SK-N-SH (cell line): ENCODE results near the gene PIP4K2C. TPM values are rescaled to one million over a fixed set of nuclear protein-coding genes. Genes with fewer than 3 reads are reported as not detected.

Source experiments
- CTCF ChIA-PET: fragments of 300-600, 350-600 bp; formaldehyde crosslinking; extraction: SDS; loops from one replicate; lab custom pipeline; 2021; lab: Yijun Ruan, JAX
- POLR2A ChIA-PET: fragments of 350-600 bp; sonication (Branson Sonifier 250); formaldehyde crosslinking; extraction: SDS; loops from one replicate; lab custom pipeline; 2020; ENCODE audit warnings: antibody characterized with exemption, inconsistent platforms; lab: Yijun Ruan, JAX
- DNase-seq: peaks from one replicate; pipeline ENCODE4 v3.0.0; 2012
- H2AFZ ChIP-seq: fragments of 200-600 bp; sonication (generic); 2 replicates; pipeline ENCODE4 v1.8.1; 2016; ENCODE audit warnings: antibody characterized with exemption, mild to moderate bottlenecking, low read depth
- H3F3A ChIP-seq: fragments of 200-600 bp; sonication (generic); replicated peaks from 2 replicates; pipeline ENCODE3; 2016; ENCODE audit warnings: antibody characterized with exemption, mild to moderate bottlenecking; ENCODE audit not compliant: insufficient read depth
- H3K27ac ChIP-seq, 2 experiments: fragments of 200-500 bp in 1 of 2; fragments of 200-600 bp in 1 of 2; sonication (Bioruptor generic) in 1 of 2; sonication (generic), shearing (Covaris generic) in 1 of 2; 2 replicates each; pipeline versions ENCODE4 v1.5.1 to v1.6.1; 2014 to 2016; ENCODE audit warnings: low read depth in 2 of 2, inconsistent platforms in 1 of 2, low read length in 1 of 2, mild to moderate bottlenecking in 1 of 2, mixed read lengths in 1 of 2
- H3K27me3 ChIP-seq: fragments of 200-600 bp; sonication (generic), shearing (Covaris generic); 2 replicates; pipeline ENCODE4 v1.6.1; 2016; ENCODE audit warnings: mixed run types; ENCODE audit not compliant: insufficient read depth
- H3K36me3 ChIP-seq, 2 experiments: fragments of 200-500 bp in 1 of 2; fragments of 200-600 bp in 1 of 2; sonication (Bioruptor generic) in 1 of 2; sonication (generic) in 1 of 2; replicated peaks in 1 of 2; 2 replicates each; pipeline versions ENCODE3 to v1.5.1; 2014 to 2016; ENCODE audit warnings: low read length in 1 of 2, mild to moderate bottlenecking in 1 of 2; ENCODE audit not compliant: insufficient read depth in 2 of 2, control insufficient read depth in 1 of 2
- H3K4me1 ChIP-seq, 2 experiments: fragments of 200-500 bp in 1 of 2; fragments of 200-600 bp in 1 of 2; sonication (Bioruptor generic) in 1 of 2; sonication (generic), shearing (Covaris generic) in 1 of 2; 2 replicates each; pipeline versions ENCODE4 v1.5.1 to v1.6.1; 2014 to 2016; ENCODE audit warnings: low read depth in 1 of 2, low read length in 1 of 2, mixed run types in 1 of 2; ENCODE audit not compliant: insufficient read depth in 2 of 2, control insufficient read depth in 1 of 2
- H3K4me2 ChIP-seq: fragments of 200-600 bp; sonication (generic), shearing (Covaris generic); 2 replicates; pipeline ENCODE4 v1.6.1; 2017; ENCODE audit warnings: mixed run types
- H3K4me3 ChIP-seq, 2 experiments: fragments of 200-500 bp in 1 of 2; fragments of 200-600 bp in 1 of 2; sonication (Bioruptor generic) in 1 of 2; sonication (generic), shearing (Covaris generic) in 1 of 2; 2 replicates each; pipeline versions ENCODE4 v1.5.1 to v1.8.1; 2014 to 2016; ENCODE audit warnings: low read depth in 2 of 2, inconsistent platforms in 1 of 2, low read length in 1 of 2, mild to moderate bottlenecking in 1 of 2, mixed read lengths in 1 of 2, moderate library complexity in 1 of 2
- H3K79me2 ChIP-seq: fragments of 200-600 bp; sonication (generic); 2 replicates; pipeline ENCODE4 v1.8.1; 2017; ENCODE audit warnings: mild to moderate bottlenecking; ENCODE audit not compliant: insufficient read depth
- H3K9ac ChIP-seq: fragments of 200-600 bp; sonication (generic); 2 replicates; pipeline ENCODE4 v1.6.1; 2017; ENCODE audit warnings: mixed run types
- H3K9me2 ChIP-seq: fragments of 200-600 bp; sonication (generic); 2 replicates; pipeline ENCODE4 v1.6.1; 2017; ENCODE audit warnings: mixed run types
- H3K9me3 ChIP-seq: fragments of 200-600 bp; sonication (generic); 2 replicates; pipeline ENCODE4 v1.6.1; 2017; ENCODE audit warnings: mixed run types, mild to moderate bottlenecking, moderate library complexity
- H4K20me1 ChIP-seq: fragments of 200-600 bp; sonication (generic); 2 replicates; pipeline ENCODE4 v1.6.1; 2017; ENCODE audit warnings: mild to moderate bottlenecking, mixed run types; ENCODE audit not compliant: insufficient read depth
- CHD2 ChIP-seq: fragments of 150-350 bp; IDR thresholded peaks from 2 replicates; pipeline ENCODE4 v1.6.1; 2018; ENCODE audit warnings: low read length; ENCODE audit not compliant: partially characterized antibody
- CTCF ChIP-seq: fragments of 200-600 bp; sonication (generic); IDR thresholded peaks from 2 replicates; pipeline ENCODE4 v1.6.1; 2017; ENCODE audit warnings: antibody characterized with exemption, mild to moderate bottlenecking, moderate library complexity
- EZH2phosphoT487 ChIP-seq: fragments of 200-600 bp; sonication (generic); IDR thresholded peaks from 2 replicates; pipeline ENCODE4 v1.6.1; 2017; ENCODE audit warnings: low read depth, mixed run types, mild to moderate bottlenecking, antibody characterized with exemption, moderate library complexity, borderline replicate concordance
- FOXJ3 ChIP-seq: sonication (generic); formaldehyde crosslinking; IDR thresholded peaks from 2 replicates; pipeline ENCODE4 v1.5.1; 2020; ENCODE audit warnings: mild to moderate bottlenecking, missing genetic modification reagents
- FOXM1 ChIP-seq: IDR thresholded peaks from 2 replicates; pipeline ENCODE4 v1.4.0; 2012; ENCODE audit warnings: low read depth, mild to moderate bottlenecking
- GATA2 ChIP-seq: sonication (generic); formaldehyde crosslinking; IDR thresholded peaks from 2 replicates; pipeline ENCODE4 v1.5.0; 2020; ENCODE audit warnings: mild to moderate bottlenecking, missing genetic modification reagents
- MEF2A ChIP-seq: IDR thresholded peaks from 2 replicates; pipeline ENCODE4 v1.4.0; 2012; ENCODE audit warnings: low read depth, borderline replicate concordance
- MXI1 ChIP-seq: IDR thresholded peaks from 2 replicates; pipeline ENCODE4 v1.6.1; 2012; ENCODE audit warnings: mild to moderate bottlenecking, low read depth, low read length, improper control_type of control experiment
- NFIC ChIP-seq: IDR thresholded peaks from 2 replicates; pipeline ENCODE4 v1.4.0; 2012; ENCODE audit warnings: borderline replicate concordance
- NRF1 ChIP-seq: IDR thresholded peaks from 2 replicates; pipeline ENCODE4 v1.6.1; 2012; ENCODE audit warnings: low read depth, mild to moderate bottlenecking, low read length
- PBX3 ChIP-seq: IDR thresholded peaks from 2 replicates; pipeline ENCODE4; 2012
- POLR2AphosphoS5 ChIP-seq: IDR thresholded peaks from 2 replicates; pipeline ENCODE4 v1.6.1; 2012; ENCODE audit warnings: low read depth, low read length
- RAD21 ChIP-seq: IDR thresholded peaks from 2 replicates; pipeline ENCODE4 v1.6.1; 2012; ENCODE audit warnings: mild to moderate bottlenecking, low read length
- RCOR1 ChIP-seq: fragments of 150-350 bp; IDR thresholded peaks from 2 replicates; pipeline ENCODE4 v1.6.1; 2017; ENCODE audit warnings: antibody characterized with exemption, low read length
- TAF1 ChIP-seq: IDR thresholded peaks from 2 replicates; pipeline ENCODE4 v1.6.1; 2012; ENCODE audit warnings: low read depth, mild to moderate bottlenecking, low read length, moderate library complexity, borderline replicate concordance
- TCF12 ChIP-seq: IDR thresholded peaks from 2 replicates; pipeline ENCODE4 v1.4.0; 2012
- TEAD4 ChIP-seq: IDR thresholded peaks from 2 replicates; pipeline ENCODE4 v1.4.0; 2012; ENCODE audit warnings: mild to moderate bottlenecking, borderline replicate concordance; ENCODE audit not compliant: insufficient read depth
- USF2 ChIP-seq: fragments of 150-350 bp; IDR thresholded peaks from 2 replicates; pipeline ENCODE4 v1.6.1; 2017; ENCODE audit warnings: antibody characterized with exemption, low read length, low read depth, borderline replicate concordance
- WGBS: methylation state at CpG from one replicate; pipeline ENCODE4 v1.1.6; 2017; ENCODE audit warnings: low lambda C conversion rate; 5-methylcytosine and 5-hydroxymethylcytosine counted together
- polyA plus RNA-seq, 3 experiments: library from polyadenylated mRNA; depleted of rRNA; stranded (reverse); fragments of >200 nt; gene quantifications; 2 replicates each; pipeline ENCODE4 v1.2.3, GENCODE V29; 2012
- TF ChIP-seq, protein P1 (sequence below): IDR thresholded peaks from 2 replicates; pipeline ENCODE4 v1.4.0; 2012; ENCODE audit warnings: low read depth

PIP4K2C gene
- polyA plus RNA-seq, 1 of the 3 experiments (the other 2 are of a cell fraction) = 34.2 TPM

- Histone ChIP-seq H3K27me3 (no peaks in the 10 kb centered on the region), H3K4me2 (no peak overlapping the region), H3F3A (peaks cover 4% of the 10 kb centered on the region), H2AFZ (no peak overlapping the region), H3K36me3 (peaks cover 0 to 8% of the 10 kb centered on the region in 2 experiments), H3K9me3 (no peaks in the 10 kb centered on the region), H3K27ac (no peak overlapping the region), H4K20me1 (no peaks in the 10 kb centered on the region), H3K4me1 (peaks cover 0 to 7% of the 10 kb centered on the region in 2 experiments; a peak in 1 of 4 replicates), H3K9me2 (no peaks in the 10 kb centered on the region), H3K9ac (no peak overlapping the region), H3K4me3 (no peak overlapping the region), H3K79me2 (no peaks in the 10 kb centered on the region)
- 86% methylated on average over 39 of the region's 42 CpGs for WGBS
- no peak for TF ChIP-seq NFIC
- no peak for TF ChIP-seq TEAD4
- TF ChIP-seq TAF1 = no peak
- TF ChIP-seq USF2 = no peak
- no peak for TF ChIP-seq RAD21
- no peak for TF ChIP-seq FOXJ3
- TF ChIP-seq MEF2A = no peak
- CTCF ChIA-PET = interaction anchor here (0.6 to 11.0 kb wide), 19 partner anchors 8 to 382 kb away, joined by 3 to 298 read pairs (median 5); partner anchors contain the start of genes ARHGEF25, B4GALNT1, DTX3 and PIP4K2C
- peak; percentile 59 for DNase-seq
- POLR2A ChIA-PET = interaction anchor here (1.0 to 1.9 kb wide), 2 partner anchors 29 to 36 kb away, joined by 3 to 6 read pairs; partner anchors contain the start of gene PIP4K2C
Measured at GRCh38 chr12:57620936-57621496, 30.0 kb downstream of the PIP4K2C start.

DNA sequence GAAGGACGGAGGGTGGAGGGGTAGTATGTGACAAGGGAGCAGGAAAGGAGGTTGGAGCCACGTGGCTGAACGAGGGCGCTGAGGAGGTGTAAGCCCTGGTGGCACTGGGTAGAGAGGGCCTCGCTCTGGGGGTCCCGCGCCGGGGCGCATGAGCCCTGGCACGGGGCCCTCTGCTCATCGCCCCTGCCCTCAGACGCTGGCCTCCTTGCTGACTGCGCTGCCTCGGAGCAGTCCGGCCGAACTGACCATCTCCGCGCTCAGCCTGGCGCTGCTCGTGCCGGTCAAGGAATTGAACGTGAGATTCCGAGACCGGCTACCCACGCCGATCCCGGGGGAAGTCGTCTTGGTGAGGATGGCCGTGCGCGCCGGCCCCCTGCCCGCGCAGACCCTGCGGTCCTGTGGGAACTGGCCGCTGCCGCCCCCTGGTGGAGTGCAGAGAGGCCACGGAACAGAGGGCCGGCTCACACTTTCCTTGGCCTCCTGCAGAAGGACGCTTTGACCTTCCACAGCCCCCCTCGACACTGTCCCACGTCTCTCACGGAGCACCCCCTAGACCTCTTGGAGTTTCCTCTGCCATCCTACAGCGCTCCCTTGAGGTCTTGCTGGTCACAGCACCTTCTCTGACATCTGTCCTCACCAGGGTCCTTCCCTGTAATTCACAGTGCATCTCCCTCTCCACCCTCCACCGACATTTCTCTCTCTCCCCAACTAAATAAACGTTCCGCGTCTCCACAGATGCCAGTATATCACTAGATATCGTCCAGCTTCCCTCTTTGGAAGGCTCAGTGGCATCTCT lies 30.7 kb downstream of the PIP4K2C start:
- Histone ChIP-seq H3K79me2 (no peaks in the 10 kb centered on the region), H4K20me1 (no peaks in the 10 kb centered on the region), H3K9me3 (no peaks in the 10 kb centered on the region), H3K27ac (no peak overlapping the region), H3K4me1 (peaks cover 0 to 7% of the 10 kb centered on the region in 2 experiments; a peak in 1 of 4 replicates), H3K9ac (no peak overlapping the region), H3K27me3 (no peaks in the 10 kb centered on the region), H3F3A (peaks cover 4% of the 10 kb centered on the region), H3K4me2 (0 out of 2 replicates have a peak overlapping the region, but pooled peaks have one; percentile 58), H3K4me3 (peak overlapping the region in 1 of 2 experiments; percentile 41; a peak in 1 of 4 replicates), H2AFZ (no peak overlapping the region), H3K36me3 (peaks cover 0 to 3% of the 10 kb centered on the region in 2 experiments), H3K9me2 (no peaks in the 10 kb centered on the region)
- WGBS = 29% methylated on average over 27 of the region's 49 CpGs
- ChIA-PET CTCF (interaction anchor here (0.5 to 11.0 kb wide), 28 partner anchors 10 to 314 kb away, joined by 3 to 298 read pairs (median 4); partner anchors contain the start of genes ARHGEF25, B4GALNT1, DTX3 and PIP4K2C), POLR2A (interaction anchor here (0.6 to 1.9 kb wide), 3 partner anchors 30 to 98 kb away, joined by 3 to 6 read pairs (median 3); partner anchors contain the start of gene PIP4K2C)
- peak; percentile 96 for DNase-seq
- TF ChIP-seq CTCF (peak; percentile 88), CHD2 (no peak), GATA2 (CRISPR knock-in tag) (no peak), NRF1 (peak; percentile 33), USF2 (no peak), RCOR1 (no peak), FOXM1 (no peak), TEAD4 (no peak), MXI1 (no peak), EZH2phosphoT487 (no peak), PBX3 (no peak), MEF2A (no peak), TCF12 (no peak), RAD21 (peak; percentile 76), POLR2AphosphoS5 (no peak)
- TF ChIP-seq, protein P1, sequence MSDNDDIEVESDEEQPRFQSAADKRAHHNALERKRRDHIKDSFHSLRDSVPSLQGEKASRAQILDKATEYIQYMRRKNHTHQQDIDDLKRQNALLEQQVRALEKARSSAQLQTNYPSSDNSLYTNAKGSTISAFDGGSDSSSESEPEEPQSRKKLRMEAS = no peak
